GM19324 (cell line): ENCODE data around the gene PTPRN2.
"Not testable (repeated sequence)": the region's sequence is repeated elsewhere in the genome, so short reads cannot be mapped to it uniquely, and the experiment has no call there.

Source experiments
- ATAC-seq: cut with Tn5 transposase; IDR thresholded peaks from one replicate; pipeline ENCODE4 v1.9.1; 2021; ENCODE audit warnings: mild to moderate bottlenecking, moderate library complexity; ENCODE audit not compliant: unreplicated experiment, low FRiP score

Gene PTPRN2

GRCh38 chr7:158056761-158057160 lies 530.9 kb downstream of the PTPRN2 start:
- no peak for ATAC-seq

GRCh38 chr7:158055726-158056510 lies 531.7 kb downstream of the PTPRN2 start:
- no peak for ATAC-seq

- ATAC-seq = no peak
These were observed 533.0 kb downstream of the PTPRN2 start for GRCh38 chr7:158054611-158055010.

DNA sequence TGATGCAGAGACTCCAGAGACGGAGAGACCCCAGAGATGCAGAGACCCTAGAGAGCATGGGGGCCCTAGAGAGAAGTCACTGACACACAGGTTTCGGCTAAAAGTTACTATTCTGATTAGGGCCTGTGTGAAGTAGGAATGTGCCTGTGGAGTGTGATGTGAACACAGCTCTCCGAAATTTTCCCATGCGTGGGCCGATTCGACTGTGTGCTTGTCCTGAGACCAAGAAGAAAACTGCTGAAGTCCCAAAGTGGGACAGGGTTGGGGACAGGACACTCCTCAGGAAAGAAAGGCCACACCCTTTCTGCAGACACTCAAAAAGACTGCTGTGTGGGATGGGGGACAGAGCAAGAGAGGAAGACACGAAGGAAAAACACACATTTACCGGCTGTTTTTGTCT lies 533.5 kb downstream of the PTPRN2 start:
- no peak for ATAC-seq

- no peak for ATAC-seq
These were observed 534.3 kb downstream of the PTPRN2 start for GRCh38 chr7:158053183-158053915.

DNA sequence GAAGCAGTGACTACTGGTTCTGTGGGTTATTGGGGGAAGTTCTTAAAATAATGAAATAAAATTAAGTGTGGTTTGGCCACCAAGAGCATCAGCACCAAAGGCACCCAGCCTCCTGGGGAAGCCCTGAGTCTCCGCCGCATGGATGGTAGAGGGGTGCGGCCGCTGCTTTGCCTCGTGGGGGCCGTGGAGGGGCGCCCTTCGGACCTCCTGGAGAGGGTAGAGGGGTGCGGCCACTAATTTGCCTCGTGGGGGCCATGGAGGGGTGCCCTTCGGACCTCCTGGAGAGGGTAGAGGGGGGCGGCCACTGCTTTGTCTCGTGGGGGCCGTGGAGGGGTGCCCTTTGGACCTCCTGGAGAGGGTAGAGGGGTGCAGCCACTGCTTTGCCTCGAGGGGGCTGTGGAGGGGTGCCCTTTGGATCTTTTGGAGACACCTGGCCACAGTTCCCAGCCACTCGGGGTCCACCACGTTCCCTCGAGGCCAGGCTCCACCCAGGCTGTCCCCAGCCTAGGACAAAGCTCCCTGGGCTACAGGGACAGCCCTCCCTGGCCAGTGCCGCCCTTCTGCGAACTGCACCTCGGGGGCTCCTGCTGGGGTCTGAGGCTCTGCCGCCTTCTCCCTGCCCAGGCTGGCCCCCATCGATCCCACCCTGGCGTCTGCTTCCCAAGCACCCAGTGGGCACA lies 535.1 kb downstream of the PTPRN2 start:
- no peak for ATAC-seq

DNA sequence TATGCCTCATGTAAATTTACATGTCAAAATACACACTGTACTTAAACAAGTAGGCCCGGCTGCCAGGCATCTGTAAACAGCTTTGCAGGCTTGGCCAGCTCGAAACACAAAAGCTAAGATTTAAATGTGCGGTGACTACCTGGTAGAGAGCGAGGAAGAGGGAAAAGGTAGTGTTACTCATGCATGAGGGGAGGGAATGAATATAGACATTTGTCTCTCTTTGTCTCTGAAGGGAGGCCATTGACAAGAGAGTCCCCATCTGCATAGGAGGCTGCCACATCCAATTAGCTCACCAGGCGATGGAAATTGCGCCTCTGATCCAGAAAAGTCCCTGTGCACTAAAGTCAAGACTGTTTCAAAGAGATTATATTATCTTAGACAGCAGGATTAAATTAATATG lies 535.8 kb downstream of the PTPRN2 start:
- no peak for ATAC-seq

- no peak for ATAC-seq
These were observed 536.5 kb downstream of the PTPRN2 start for GRCh38 chr7:158050978-158051651.

- ATAC-seq = no peak
These were observed 537.1 kb downstream of the PTPRN2 start for GRCh38 chr7:158050441-158050977.

DNA sequence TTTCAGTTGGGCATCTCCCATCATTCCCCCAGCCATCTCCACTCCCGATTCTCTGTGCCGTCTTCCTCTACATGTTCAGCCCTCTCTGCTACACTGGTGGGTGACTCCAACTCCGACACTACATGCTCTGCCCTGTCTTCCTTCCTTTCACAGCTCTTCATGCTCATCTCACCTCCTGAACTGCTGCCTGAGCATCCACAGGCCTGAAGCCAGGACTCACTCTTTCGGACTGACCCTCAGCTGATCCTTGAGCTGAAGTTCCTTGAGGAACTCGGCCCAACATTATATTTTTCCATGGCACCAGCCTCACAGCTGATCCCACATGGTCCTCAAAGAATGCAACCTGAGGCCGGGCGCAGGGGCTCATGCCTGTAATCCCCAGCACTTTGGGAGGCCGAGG lies 538.4 kb downstream of the PTPRN2 start:
- no peak for ATAC-seq

- ATAC-seq = no peak
These were observed 539.1 kb downstream of the PTPRN2 start for GRCh38 chr7:158048569-158048968.

DNA sequence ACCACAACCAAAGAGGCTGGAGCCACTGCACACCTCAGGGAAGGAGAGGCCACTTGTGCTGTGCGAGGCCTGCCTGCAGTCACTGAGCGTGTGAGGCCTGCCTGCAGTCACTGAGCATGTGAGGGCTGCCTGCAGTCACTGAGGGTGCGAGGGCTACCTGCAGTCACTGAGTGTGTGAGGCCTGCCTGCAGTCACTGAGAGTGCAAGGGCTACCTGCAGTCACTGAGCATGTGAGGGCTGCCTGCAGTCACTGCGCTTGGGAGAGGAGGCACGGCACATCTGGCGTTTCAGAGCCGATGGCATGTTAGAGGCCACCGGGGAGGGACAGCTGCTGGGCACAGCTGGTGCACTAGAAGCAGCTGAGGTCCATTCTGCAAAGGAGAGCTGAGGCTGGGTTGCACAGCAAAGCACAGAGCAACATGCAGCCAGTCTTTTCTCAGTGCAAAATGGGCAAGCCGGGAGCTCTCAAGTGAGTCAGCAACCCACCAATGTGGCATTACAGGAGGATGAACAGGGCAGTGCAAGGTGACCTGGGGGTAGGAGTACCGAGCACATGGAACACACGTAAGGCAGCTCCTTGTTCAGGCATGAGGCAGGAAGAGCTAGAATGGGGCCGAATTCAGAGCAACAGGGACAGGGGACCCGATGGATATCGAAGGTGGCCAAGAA lies 540.1 kb downstream of the PTPRN2 start:
- no peak for ATAC-seq

GRCh38 chr7:158046246-158046645 lies 541.4 kb downstream of the PTPRN2 start:
- not testable (repeated sequence) for ATAC-seq

DNA sequence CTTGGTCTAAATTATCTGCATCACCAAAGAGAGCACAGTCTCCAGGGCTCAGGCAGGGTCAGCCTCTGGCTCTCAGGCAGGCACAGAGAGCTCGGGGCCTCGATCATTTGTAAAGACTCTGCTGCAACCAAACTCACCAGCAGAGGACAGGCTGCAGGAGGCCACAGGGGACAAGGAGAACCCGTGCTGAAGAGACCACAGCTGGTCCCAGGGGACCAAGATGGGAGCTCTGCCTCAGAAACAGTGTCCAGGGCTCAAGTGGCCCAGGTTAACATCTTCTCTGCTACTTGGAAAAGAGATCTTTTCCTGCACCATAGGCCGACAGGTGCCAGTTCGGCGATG lies 543.2 kb downstream of the PTPRN2 start:
- no peak for ATAC-seq

GRCh38 chr7:158043551-158044481 lies 543.8 kb downstream of the PTPRN2 start:
- ATAC-seq = no peak

- ATAC-seq = no peak
These were observed 545.3 kb downstream of the PTPRN2 start for GRCh38 chr7:158042156-158042880.

DNA sequence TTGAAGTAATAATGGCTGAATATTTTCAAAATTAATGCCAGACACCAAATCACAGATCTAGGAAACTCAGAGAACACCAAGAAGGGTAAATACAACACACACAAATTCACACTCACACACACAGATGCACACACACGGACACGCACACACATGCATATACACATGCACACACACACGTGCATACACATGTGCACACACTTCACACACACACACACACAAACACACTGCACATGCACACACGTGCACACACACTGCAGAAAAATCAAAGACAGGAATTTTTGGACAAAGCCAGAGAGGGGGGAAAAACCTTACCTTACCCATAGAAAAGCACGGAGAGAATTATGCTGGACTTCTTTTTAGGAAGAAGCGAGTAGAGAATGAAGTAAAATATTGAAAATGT lies 547.4 kb downstream of the PTPRN2 start:
- no peak for ATAC-seq

- no peak for ATAC-seq
These were observed 548.4 kb downstream of the PTPRN2 start for GRCh38 chr7:158039270-158039669.
